A549 (cell line): Measurements from ENCODE around the gene ETF1. TPM values are rescaled to one million over a fixed set of nuclear protein-coding genes. Genes with fewer than 3 reads are reported as not detected.
A peak's percentile ranks its signal among the peaks of the same experiment; 100 is the strongest.

Source experiments
- ATAC-seq, 2 experiments: fragments of 200-7000 bp in 1 of 2; fragments of >200 bp in 1 of 2; cut with Nextera tagmentation in 1 of 2; cut with Tn5 transposase in 1 of 2; 3 replicates each; pipeline versions ENCODE4 v1.8.0 to v1.9.1; 2018 to 2020; ENCODE audit warnings: mild to moderate bottlenecking in 1 of 2, moderate library complexity in 1 of 2
- CTCF ChIA-PET: fragments of 300-600 bp; sonication (Branson Sonifier 250); formaldehyde crosslinking; extraction: SDS; loops from one replicate; lab custom pipeline; 2021; ENCODE audit warnings: antibody characterized with exemption, inconsistent platforms; lab: Yijun Ruan, JAX
- POLR2A ChIA-PET: fragments of 350-600 bp; formaldehyde crosslinking; extraction: SDS; loops from one replicate; lab custom pipeline; 2021; ENCODE audit warnings: antibody characterized with exemption, inconsistent platforms; lab: Yijun Ruan, JAX
- DNase-seq, 2 experiments: peaks; one replicate each; pipeline versions ENCODE4 v3.0.0 to v3.0.0-alpha.2; 2011 to 2016; ENCODE audit warnings: low read depth in 1 of 2, low spot score in 1 of 2
- FAIRE-seq: peaks from 2 replicates; lab custom pipeline; 2011; peaks lifted over from hg19 to GRCh38; lab: Jason Lieb, UNC
- H3K27ac ChIP-seq, 2 experiments: fragments of >200 bp; sonication (Bioruptor Twin); formaldehyde crosslinking; 3 replicates each; pipeline ENCODE4 v1.5.1; 2016 to 2017
- H3K4me1 ChIP-seq: fragments of >200 bp; sonication (Bioruptor Twin); formaldehyde crosslinking; 3 replicates; pipeline ENCODE4 v1.6.1; 2016
- H3K4me2 ChIP-seq: fragments of >200 bp; sonication (Bioruptor Twin); formaldehyde crosslinking; 3 replicates; pipeline ENCODE4 v1.6.1; 2016
- H3K4me3 ChIP-seq: fragments of >200 bp; sonication (Bioruptor Twin); formaldehyde crosslinking; 3 replicates; pipeline ENCODE4 v1.5.1; 2016
- H3K9me3 ChIP-seq: fragments of >200 bp; sonication (Bioruptor Twin); formaldehyde crosslinking; 3 replicates; pipeline ENCODE4 v1.6.1; 2016
- CBX2 ChIP-seq: fragments of 200-600 bp; sonication (generic); IDR thresholded peaks from 2 replicates; pipeline ENCODE4 v1.6.1; 2016; ENCODE audit warnings: low read depth, mild to moderate bottlenecking, borderline replicate concordance
- CBX8 ChIP-seq: fragments of 200-600 bp; sonication (generic); IDR thresholded peaks from 2 replicates; pipeline ENCODE4 v1.6.1; 2016
- CEBPB ChIP-seq, 2 experiments: fragments of >200 bp in 1 of 2; sonication (Bioruptor Twin) in 1 of 2; formaldehyde crosslinking in 1 of 2; IDR thresholded peaks; 2 replicates each; pipeline ENCODE4 v1.6.1; 2012 to 2016
- CHD2 ChIP-seq: fragments of 150-350 bp; IDR thresholded peaks from 2 replicates; pipeline ENCODE4 v1.6.1; 2014; ENCODE audit warnings: low read length; ENCODE audit not compliant: partially characterized antibody
- EP300 ChIP-seq, 2 experiments: fragments of >200 bp; sonication (Bioruptor Twin); formaldehyde crosslinking; IDR thresholded peaks; 2 replicates in 1 of 2; 3 replicates in 1 of 2; pipeline ENCODE4 v1.6.1; 2016 to 2017
- FOSB ChIP-seq: fragments of 250-450 bp; sonication (Bioruptor Pico); IDR thresholded peaks from 2 replicates; pipeline ENCODE4 v1.5.0; 2020; ENCODE audit warnings: mild to moderate bottlenecking, moderate library complexity
- GATA3 ChIP-seq: IDR thresholded peaks from 2 replicates; pipeline ENCODE4 v1.6.1; 2012; ENCODE audit warnings: borderline replicate concordance
- HOXB13 ChIP-seq: fragments of 250-450 bp; sonication (Bioruptor Pico); IDR thresholded peaks from 2 replicates; pipeline ENCODE4 v1.5.0; 2020; ENCODE audit warnings: low read depth, mild to moderate bottlenecking, moderate library complexity
- MAFK ChIP-seq: fragments of 450-650 bp; IDR thresholded peaks from 2 replicates; pipeline ENCODE4 v1.6.1; 2014; ENCODE audit not compliant: partially characterized antibody
- MAZ ChIP-seq: fragments of 150-350 bp; IDR thresholded peaks from 2 replicates; pipeline ENCODE4 v1.6.1; 2014; ENCODE audit warnings: antibody characterized with exemption, low read depth, low read length, borderline replicate concordance
- NPAS2 ChIP-seq: fragments of 250-450 bp; sonication (Bioruptor Pico); IDR thresholded peaks from 2 replicates; pipeline ENCODE4 v1.8.0; 2022; ENCODE audit warnings: mild to moderate bottlenecking, moderate library complexity, borderline replicate concordance
- NR3C1 ChIP-seq: fragments of >200 bp; sonication (Bioruptor Twin); formaldehyde crosslinking; IDR thresholded peaks from 3 replicates; pipeline ENCODE4 v1.6.1; 2017
- TP53 ChIP-seq: fragments of 250-450 bp; sonication (Bioruptor Pico); IDR thresholded peaks from 2 replicates; pipeline ENCODE4 v1.5.0; 2021; ENCODE audit warnings: mild to moderate bottlenecking, moderate library complexity
- ZNF302 ChIP-seq: fragments of 250-450 bp; sonication (Bioruptor Pico); IDR thresholded peaks from 2 replicates; pipeline ENCODE4 v1.9.0; 2021; ENCODE audit warnings: inconsistent platforms, mild to moderate bottlenecking, moderate library complexity
- WGBS: methylation state at CpG from one replicate; pipeline ENCODE4 v1.1.6; 2017; ENCODE audit errors: missing lambda C conversion rate; 5-methylcytosine and 5-hydroxymethylcytosine counted together
- polyA plus RNA-seq, 4 experiments: library from polyadenylated mRNA; depleted of rRNA in 3 of 4; stranded (reverse); fragments of >200 nt; fragmentation: RNase III in 1 of 4; extraction: RNeasy Plus Mini Kit Qiagen cat#74134 plus additional on column Dnase treatment in 1 of 4; gene quantifications; 2 replicates in 3 of 4; 3 replicates in 1 of 4; pipeline ENCODE4 v1.2.3, GENCODE V29; 2011 to 2017
- TF ChIP-seq, protein P1 (sequence below): IDR thresholded peaks from 2 replicates; pipeline ENCODE4 v1.6.1; 2012
- TF ChIP-seq, protein P2 (sequence below): fragments of 200-600 bp; sonication (generic); IDR thresholded peaks from 2 replicates; pipeline ENCODE4 v1.6.1; 2016; ENCODE audit warnings: antibody characterized with exemption, mild to moderate bottlenecking, moderate library complexity
- TF ChIP-seq, protein P3 (sequence below): fragments of 450-650 bp; IDR thresholded peaks from 2 replicates; pipeline ENCODE4 v1.6.1; 2014; ENCODE audit warnings: antibody characterized with exemption
- TF ChIP-seq, protein P4 (sequence below): IDR thresholded peaks from 2 replicates; pipeline ENCODE4 v1.6.1; 2012
- TF ChIP-seq, protein P5 (sequence below): fragments of 250-450 bp; sonication (Bioruptor Pico); IDR thresholded peaks from 2 replicates; pipeline ENCODE4 v1.5.0; 2020; ENCODE audit warnings: low read depth, mild to moderate bottlenecking, moderate library complexity
- TF ChIP-seq, protein P6 (sequence below): fragments of 250-450 bp; sonication (Bioruptor Pico); IDR thresholded peaks from 2 replicates; pipeline ENCODE4 v1.5.0; 2021; ENCODE audit warnings: mild to moderate bottlenecking, moderate library complexity, borderline replicate concordance

ETF1 gene
- polyA plus RNA-seq, 2 of the 4 experiments (the other 2 are of a cell fraction) = 119 to 161 TPM

DNA sequence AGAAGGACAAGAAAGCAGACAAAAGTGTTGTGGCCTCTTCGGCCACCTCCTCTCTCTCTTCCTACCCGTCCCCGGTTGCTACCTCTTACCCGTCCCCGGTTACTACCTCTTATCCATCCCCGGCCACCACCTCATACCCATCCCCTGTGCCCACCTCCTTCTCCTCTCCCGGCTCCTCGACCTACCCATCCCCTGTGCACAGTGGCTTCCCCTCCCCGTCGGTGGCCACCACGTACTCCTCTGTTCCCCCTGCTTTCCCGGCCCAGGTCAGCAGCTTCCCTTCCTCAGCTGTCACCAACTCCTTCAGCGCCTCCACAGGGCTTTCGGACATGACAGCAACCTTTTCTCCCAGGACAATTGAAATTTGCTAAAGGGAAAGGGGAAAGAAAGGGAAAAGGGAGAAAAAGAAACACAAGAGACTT, 75.3 kb downstream of the ETF1 start:
- Histone ChIP-seq H3K4me1 (peaks cover 12% of the 10 kb centered on the region), H3K9me3 (no peaks in the 10 kb centered on the region), H3K4me3 (no peak overlapping the region), H3K4me2 (no peak overlapping the region), H3K27ac (no peak overlapping the region)
- ChIA-PET POLR2A (no interaction called here), CTCF (interaction anchor here (9.3 to 14.7 kb wide), 2 partner anchors 17 to 32 kb away, joined by 125 to 199 read pairs; no protein-coding TSS in a partner anchor)
- DNase-seq = no peak
- no peak for FAIRE-seq
- TF ChIP-seq, protein P1, sequence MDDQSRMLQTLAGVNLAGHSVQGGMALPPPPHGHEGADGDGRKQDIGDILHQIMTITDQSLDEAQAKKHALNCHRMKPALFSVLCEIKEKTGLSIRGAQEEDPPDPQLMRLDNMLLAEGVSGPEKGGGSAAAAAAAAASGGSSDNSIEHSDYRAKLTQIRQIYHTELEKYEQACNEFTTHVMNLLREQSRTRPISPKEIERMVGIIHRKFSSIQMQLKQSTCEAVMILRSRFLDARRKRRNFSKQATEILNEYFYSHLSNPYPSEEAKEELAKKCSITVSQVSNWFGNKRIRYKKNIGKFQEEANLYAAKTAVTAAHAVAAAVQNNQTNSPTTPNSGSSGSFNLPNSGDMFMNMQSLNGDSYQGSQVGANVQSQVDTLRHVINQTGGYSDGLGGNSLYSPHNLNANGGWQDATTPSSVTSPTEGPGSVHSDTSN = no peak
- no peak for TF ChIP-seq CEBPB (IDR thresholded peaks at IDR 0.05)
- TF ChIP-seq, protein P2, sequence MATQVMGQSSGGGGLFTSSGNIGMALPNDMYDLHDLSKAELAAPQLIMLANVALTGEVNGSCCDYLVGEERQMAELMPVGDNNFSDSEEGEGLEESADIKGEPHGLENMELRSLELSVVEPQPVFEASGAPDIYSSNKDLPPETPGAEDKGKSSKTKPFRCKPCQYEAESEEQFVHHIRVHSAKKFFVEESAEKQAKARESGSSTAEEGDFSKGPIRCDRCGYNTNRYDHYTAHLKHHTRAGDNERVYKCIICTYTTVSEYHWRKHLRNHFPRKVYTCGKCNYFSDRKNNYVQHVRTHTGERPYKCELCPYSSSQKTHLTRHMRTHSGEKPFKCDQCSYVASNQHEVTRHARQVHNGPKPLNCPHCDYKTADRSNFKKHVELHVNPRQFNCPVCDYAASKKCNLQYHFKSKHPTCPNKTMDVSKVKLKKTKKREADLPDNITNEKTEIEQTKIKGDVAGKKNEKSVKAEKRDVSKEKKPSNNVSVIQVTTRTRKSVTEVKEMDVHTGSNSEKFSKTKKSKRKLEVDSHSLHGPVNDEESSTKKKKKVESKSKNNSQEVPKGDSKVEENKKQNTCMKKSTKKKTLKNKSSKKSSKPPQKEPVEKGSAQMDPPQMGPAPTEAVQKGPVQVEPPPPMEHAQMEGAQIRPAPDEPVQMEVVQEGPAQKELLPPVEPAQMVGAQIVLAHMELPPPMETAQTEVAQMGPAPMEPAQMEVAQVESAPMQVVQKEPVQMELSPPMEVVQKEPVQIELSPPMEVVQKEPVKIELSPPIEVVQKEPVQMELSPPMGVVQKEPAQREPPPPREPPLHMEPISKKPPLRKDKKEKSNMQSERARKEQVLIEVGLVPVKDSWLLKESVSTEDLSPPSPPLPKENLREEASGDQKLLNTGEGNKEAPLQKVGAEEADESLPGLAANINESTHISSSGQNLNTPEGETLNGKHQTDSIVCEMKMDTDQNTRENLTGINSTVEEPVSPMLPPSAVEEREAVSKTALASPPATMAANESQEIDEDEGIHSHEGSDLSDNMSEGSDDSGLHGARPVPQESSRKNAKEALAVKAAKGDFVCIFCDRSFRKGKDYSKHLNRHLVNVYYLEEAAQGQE = peak; percentile 29; the same call in 1 of the 2 replicates
- ATAC-seq = no peak
- 95% methylated on average over 14 of the region's 14 CpGs for WGBS

DNA sequence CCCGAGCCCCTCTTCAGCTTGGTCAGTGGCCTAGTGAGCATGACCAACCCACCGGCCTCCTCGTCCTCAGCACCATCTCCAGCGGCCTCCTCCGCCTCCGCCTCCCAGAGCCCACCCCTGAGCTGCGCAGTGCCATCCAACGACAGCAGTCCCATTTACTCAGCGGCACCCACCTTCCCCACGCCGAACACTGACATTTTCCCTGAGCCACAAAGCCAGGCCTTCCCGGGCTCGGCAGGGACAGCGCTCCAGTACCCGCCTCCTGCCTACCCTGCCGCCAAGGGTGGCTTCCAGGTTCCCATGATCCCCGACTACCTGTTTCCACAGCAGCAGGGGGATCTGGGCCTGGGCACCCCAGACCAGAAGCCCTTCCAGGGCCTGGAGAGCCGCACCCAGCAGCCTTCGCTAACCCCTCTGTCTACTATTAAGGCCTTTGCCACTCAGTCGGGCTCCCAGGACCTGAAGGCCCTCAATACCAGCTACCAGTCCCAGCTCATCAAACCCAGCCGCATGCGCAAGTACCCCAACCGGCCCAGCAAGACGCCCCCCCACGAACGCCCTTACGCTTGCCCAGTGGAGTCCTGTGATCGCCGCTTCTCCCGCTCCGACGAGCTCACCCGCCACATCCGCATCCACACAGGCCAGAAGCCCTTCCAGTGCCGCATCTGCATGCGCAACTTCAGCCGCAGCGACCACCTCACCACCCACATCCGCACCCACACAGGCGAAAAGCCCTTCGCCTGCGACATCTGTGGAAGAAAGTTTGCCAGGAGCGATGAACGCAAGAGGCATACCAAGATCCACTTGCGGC, 75.9 kb downstream of the ETF1 start:
- TF ChIP-seq MAZ (0 out of 2 replicates have a peak, but pooled peaks have one; percentile 39), MAFK (no peak), CBX8 (no peak), NR3C1 (no peak), TP53 (no peak), HOXB13 (CRISPR knock-in tag) (no peak), FOSB (no peak), ZNF302 (CRISPR knock-in tag) (no peak), EP300 (IDR thresholded peaks at IDR 0.05) (no peak), CHD2 (no peak), GATA3 (no peak), CBX2 (no peak), NPAS2 (CRISPR knock-in tag) (no peak)
- TF ChIP-seq, protein P3, sequence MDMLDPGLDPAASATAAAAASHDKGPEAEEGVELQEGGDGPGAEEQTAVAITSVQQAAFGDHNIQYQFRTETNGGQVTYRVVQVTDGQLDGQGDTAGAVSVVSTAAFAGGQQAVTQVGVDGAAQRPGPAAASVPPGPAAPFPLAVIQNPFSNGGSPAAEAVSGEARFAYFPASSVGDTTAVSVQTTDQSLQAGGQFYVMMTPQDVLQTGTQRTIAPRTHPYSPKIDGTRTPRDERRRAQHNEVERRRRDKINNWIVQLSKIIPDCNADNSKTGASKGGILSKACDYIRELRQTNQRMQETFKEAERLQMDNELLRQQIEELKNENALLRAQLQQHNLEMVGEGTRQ = peak; percentile 44
- TF ChIP-seq, protein P4, sequence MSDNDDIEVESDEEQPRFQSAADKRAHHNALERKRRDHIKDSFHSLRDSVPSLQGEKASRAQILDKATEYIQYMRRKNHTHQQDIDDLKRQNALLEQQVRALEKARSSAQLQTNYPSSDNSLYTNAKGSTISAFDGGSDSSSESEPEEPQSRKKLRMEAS = no peak
- TF ChIP-seq, protein P5, sequence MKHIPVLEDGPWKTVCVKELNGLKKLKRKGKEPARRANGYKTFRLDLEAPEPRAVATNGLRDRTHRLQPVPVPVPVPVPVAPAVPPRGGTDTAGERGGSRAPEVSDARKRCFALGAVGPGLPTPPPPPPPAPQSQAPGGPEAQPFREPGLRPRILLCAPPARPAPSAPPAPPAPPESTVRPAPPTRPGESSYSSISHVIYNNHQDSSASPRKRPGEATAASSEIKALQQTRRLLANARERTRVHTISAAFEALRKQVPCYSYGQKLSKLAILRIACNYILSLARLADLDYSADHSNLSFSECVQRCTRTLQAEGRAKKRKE = no peak
- TF ChIP-seq, protein P6, sequence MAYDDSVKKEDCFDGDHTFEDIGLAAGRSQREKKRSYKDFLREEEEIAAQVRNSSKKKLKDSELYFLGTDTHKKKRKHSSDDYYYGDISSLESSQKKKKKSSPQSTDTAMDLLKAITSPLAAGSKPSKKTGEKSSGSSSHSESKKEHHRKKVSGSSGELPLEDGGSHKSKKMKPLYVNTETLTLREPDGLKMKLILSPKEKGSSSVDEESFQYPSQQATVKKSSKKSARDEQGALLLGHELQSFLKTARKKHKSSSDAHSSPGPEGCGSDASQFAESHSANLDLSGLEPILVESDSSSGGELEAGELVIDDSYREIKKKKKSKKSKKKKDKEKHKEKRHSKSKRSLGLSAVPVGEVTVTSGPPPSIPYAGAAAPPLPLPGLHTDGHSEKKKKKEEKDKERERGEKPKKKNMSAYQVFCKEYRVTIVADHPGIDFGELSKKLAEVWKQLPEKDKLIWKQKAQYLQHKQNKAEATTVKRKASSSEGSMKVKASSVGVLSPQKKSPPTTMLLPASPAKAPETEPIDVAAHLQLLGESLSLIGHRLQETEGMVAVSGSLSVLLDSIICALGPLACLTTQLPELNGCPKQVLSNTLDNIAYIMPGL = no peak
- TF ChIP-seq, protein P2 = peak; percentile 18; the same call in 1 of the 2 replicates
- Histone ChIP-seq H3K9me3 (no peaks in the 10 kb centered on the region), H3K4me1 (peaks cover 12% of the 10 kb centered on the region), H3K4me2 (no peak overlapping the region), H3K4me3 (no peak overlapping the region), H3K27ac (no peak overlapping the region)
- FAIRE-seq (no peak), ATAC-seq (no peak), DNase-seq (peak in 1 of 2 experiments; percentile 48)
- WGBS = 97% methylated on average over 45 of the region's 45 CpGs
- POLR2A ChIA-PET = no interaction called here
- CTCF ChIA-PET = interaction anchor here (0.6 to 14.7 kb wide), 3 partner anchors 17 to 165 kb away, joined by 3 to 199 read pairs (median 125); no protein-coding TSS in a partner anchor
